Mucosa of stomach (tissue), 1 donor: ENCODE data around the gene PLPP4.

ENCODE experiments used
- H3K27me3 ChIP-seq: one replicate; pipeline ENCODE4 v1.7.0; 2013; ENCODE audit warnings: mild to moderate bottlenecking, low read length; ENCODE audit not compliant: control insufficient read depth, insufficient read depth
- H3K36me3 ChIP-seq: one replicate; pipeline ENCODE4 v1.7.0; 2013; ENCODE audit warnings: low read length; ENCODE audit not compliant: control insufficient read depth, insufficient read depth
- H3K4me1 ChIP-seq: one replicate; pipeline ENCODE4 v1.7.0; 2013; ENCODE audit warnings: mild to moderate bottlenecking, low read length; ENCODE audit not compliant: control insufficient read depth, insufficient read depth
- H3K4me3 ChIP-seq: one replicate; pipeline ENCODE4 v1.7.0; 2013; ENCODE audit warnings: low read length
- H3K9ac ChIP-seq: one replicate; pipeline ENCODE4 v1.7.0; 2013; ENCODE audit warnings: mild to moderate bottlenecking, low read length, moderate library complexity
- H3K9me3 ChIP-seq: one replicate; pipeline ENCODE4 v1.7.0; 2013; ENCODE audit warnings: mild to moderate bottlenecking, low read length, moderate library complexity; ENCODE audit not compliant: control insufficient read depth
- donor health status: Pancreatic carcinoma.

PLPP4 gene

DNA sequence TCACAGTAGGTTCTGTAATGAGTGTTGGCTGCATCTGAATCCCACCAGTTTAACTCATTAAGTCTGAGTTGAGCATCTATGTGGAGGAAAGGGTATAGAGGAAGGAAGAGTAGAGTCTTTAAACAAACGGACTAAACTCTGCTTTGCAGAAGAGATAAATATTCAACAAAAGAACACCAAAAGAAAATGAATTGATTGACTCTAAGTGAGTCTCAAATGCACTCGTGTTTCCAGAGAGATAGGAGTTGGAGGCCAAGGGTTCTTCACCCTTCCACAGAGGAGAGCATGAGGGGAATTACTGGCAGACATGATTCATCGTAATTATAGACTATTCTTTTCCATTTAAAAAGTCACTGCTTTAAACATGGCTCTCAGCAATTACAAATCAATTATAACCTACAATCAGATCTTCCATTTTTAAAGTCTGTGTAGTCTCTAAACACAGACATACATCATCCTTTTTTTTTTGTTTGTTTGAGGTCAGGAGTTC, 56.3 kb downstream of the PLPP4 start:
- no peaks in the 10 kb centered on the region for H3K9me3 ChIP-seq
- H3K4me1 ChIP-seq, result no peaks in the 10 kb centered on the region
- H3K27me3 ChIP-seq, result no peaks in the 10 kb centered on the region
- no peak overlapping the region for H3K9ac ChIP-seq
- H3K36me3 ChIP-seq, result no peaks in the 10 kb centered on the region
- no peak overlapping the region for H3K4me3 ChIP-seq

DNA sequence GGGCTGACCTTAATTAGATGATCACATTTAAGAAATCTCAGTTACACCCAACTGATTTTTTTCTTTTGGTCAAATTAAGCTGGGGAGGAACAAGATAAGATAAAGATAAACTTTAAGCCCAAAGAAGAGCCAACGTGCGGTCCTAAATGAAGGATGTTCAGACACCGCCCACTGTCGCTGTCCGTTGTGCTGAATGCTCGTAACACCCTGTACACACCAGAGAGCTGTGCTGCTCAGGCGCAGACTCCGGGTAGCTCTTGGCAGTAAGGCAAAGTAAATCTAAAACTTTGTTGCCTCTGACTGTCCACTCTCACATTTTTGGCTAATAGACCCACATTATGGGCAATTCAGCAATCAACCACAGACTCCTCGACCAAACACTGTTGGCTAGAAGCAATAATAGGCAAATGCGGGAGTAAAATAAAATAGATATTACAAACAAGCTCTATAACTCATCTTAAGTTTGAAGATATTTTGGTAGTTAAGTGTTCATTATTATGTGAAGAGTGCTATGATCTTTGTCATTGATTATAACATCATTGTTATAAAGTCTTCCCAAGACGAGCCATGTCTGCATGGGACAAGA, 57.1 kb downstream of the PLPP4 start:
- Histone ChIP-seq H3K36me3 (no peaks in the 10 kb centered on the region), H3K4me1 (no peaks in the 10 kb centered on the region), H3K9me3 (no peaks in the 10 kb centered on the region), H3K9ac (no peak overlapping the region), H3K27me3 (no peaks in the 10 kb centered on the region), H3K4me3 (no peak overlapping the region)

DNA sequence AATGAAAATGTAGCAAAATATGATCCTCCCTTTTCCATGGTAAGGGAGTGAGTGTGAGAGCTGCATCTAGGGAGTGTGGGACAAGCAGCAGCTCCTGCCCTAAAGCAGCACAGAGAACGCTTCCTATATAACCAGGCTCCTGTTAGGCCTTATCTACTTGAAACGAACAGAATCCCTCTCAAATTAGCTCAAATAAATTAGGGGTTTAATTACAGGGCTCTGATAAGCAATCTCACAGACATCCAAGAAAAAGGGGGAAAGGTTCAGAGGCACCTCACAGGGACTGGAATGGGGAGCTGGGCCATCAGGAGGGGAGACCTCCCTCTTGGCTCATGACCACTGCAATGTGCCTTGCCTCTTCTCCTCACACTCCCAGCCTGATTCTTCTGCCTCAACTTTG, 57.9 kb downstream of the PLPP4 start:
- Histone ChIP-seq H3K4me3 (no peak overlapping the region), H3K9me3 (no peaks in the 10 kb centered on the region), H3K4me1 (no peaks in the 10 kb centered on the region), H3K9ac (no peak overlapping the region), H3K36me3 (no peaks in the 10 kb centered on the region), H3K27me3 (no peaks in the 10 kb centered on the region)

DNA sequence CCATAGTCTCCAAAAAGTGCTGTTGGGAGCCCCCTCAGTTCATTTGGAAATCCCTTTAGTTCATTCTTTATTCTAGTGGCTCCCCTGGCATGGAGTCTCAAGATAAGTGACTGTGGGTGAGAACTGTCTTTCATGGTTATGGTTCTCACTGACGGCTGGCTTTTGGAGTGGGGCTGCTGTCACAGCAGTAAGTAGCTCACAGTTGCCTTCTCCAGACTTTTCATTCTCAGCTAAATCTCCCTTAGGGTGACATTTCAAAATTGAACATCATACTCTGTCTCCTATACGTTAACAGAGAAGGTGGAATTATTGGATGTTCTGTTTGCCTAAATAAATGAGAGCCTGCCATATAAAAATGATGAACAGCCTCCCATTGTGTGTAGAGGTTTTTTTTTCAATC, 58.7 kb downstream of the PLPP4 start:
- Histone ChIP-seq H3K9me3 (no peaks in the 10 kb centered on the region), H3K36me3 (no peaks in the 10 kb centered on the region), H3K4me1 (no peaks in the 10 kb centered on the region), H3K9ac (no peak overlapping the region), H3K4me3 (no peak overlapping the region), H3K27me3 (no peaks in the 10 kb centered on the region)

DNA sequence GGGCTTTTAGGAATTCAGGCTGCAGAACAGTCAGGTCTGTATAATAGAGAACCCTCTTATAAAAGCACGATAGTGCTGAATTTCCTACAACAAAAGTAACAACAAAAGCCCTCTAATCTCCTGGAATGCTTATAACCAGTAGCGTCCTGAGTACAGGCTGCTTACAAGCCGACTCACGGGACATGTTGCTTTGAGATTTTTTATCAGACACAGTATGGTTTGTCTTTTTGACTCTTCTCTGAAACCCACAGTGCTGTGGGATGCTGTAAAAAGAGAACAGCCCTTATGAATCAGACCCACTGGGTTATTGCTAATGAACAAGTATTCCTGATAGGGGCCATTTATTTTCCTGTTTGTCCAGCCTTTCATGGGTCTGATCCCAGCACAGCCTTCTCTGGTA, 59.4 kb downstream of the PLPP4 start:
- Histone ChIP-seq H3K4me3 (no peak overlapping the region), H3K9ac (no peak overlapping the region), H3K27me3 (no peaks in the 10 kb centered on the region), H3K4me1 (no peaks in the 10 kb centered on the region), H3K9me3 (no peaks in the 10 kb centered on the region), H3K36me3 (no peaks in the 10 kb centered on the region)

DNA sequence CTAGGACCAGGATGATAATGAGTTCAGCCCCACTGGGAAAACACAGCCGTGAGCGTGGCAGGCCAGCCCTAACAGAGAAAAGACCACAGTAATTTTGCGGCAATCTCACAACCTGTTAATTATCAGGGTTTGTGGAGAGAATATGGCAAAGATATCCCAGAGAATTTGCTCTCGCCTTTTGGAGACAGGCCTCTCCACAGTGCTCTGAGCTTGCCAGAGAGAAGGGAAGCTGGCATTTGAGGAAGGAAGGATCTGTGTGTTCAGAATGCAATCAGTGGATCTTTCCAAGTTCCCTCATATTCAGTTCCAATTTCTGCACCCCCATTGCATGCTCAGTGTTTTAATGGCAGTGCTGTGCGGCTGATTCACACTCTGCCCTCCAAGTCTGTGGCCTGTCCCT, 60.2 kb downstream of the PLPP4 start:
- Histone ChIP-seq H3K4me3 (no peak overlapping the region), H3K9ac (no peak overlapping the region), H3K4me1 (no peaks in the 10 kb centered on the region), H3K9me3 (no peaks in the 10 kb centered on the region), H3K27me3 (no peaks in the 10 kb centered on the region), H3K36me3 (no peaks in the 10 kb centered on the region)

DNA sequence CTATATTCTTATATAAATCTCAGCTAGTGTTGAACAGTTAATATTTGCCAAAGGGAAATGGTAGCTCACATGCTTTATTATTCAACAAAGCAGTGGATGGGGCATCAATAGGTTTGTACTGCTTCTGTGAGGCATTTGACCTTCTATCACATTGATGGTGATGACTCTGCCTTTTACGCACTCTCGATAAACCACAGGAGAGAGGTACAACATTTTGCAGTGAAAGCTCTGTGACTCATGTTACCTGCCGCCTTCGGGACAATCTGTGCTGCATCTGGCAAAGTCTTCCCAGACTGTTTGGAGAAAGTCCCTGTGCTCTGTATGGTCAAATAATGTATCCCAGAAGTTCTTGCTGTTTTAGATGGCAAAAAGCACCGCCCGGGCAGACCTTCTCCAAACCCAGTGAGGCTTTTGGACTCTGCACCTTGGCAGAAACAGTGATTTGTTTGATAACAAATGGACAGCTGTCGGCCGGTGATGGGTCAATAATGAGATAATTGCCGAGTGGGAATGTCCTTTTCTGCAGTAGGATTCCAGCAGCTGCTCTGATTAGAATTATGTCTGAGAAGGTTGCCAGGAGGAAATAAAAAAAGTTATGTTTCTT, 61.0 kb downstream of the PLPP4 start:
- no peak overlapping the region for H3K9ac ChIP-seq
- H3K4me1 ChIP-seq, result no peaks in the 10 kb centered on the region
- no peaks in the 10 kb centered on the region for H3K36me3 ChIP-seq
- H3K4me3 ChIP-seq, result no peak overlapping the region
- H3K9me3 ChIP-seq, result no peaks in the 10 kb centered on the region
- H3K27me3 ChIP-seq, result no peaks in the 10 kb centered on the region

DNA sequence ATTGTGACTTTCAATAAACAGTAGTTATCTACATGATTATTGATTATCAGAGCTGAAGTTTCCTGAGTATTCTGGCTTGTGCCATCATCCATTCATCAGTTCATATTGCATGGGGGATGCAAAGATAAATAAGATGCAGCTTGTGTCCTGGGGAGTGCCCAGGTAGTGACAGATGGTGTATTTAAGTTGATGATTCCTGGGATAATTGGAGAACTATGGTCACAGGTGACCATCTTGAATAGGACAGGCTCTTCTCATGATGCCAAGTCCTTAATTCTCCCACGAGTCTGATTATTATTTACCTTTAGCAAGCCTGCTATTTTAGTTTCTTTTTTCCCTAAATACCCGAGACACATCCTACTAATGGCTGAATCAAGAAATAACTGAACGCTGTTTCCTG, 64.9 kb downstream of the PLPP4 start:
- Histone ChIP-seq H3K9ac (no peak overlapping the region), H3K4me3 (no peak overlapping the region), H3K36me3 (no peaks in the 10 kb centered on the region), H3K9me3 (no peaks in the 10 kb centered on the region), H3K4me1 (no peaks in the 10 kb centered on the region), H3K27me3 (no peaks in the 10 kb centered on the region)

DNA sequence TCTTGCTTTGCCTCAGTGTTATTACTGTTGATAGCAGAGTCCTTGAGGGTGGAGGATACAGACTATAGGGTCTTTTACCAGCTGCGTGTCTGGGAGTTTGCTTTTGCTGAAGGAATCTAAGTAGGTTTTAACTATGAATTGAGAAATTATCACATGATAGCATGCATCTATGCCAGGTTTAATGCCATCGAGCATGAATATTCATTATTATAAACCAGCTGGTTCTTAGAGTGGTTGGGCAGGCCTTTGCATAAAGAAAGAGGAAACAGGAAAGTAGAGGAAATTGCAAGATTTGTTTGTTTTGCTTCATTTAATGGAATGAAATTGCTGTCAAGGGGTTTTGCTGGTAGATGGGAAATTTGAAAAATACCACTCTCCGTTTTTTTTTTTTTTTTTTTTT, 70.7 kb downstream of the PLPP4 start:
- Histone ChIP-seq H3K27me3 (no peaks in the 10 kb centered on the region), H3K4me3 (no peak overlapping the region), H3K9me3 (no peaks in the 10 kb centered on the region), H3K9ac (no peak overlapping the region), H3K36me3 (no peaks in the 10 kb centered on the region), H3K4me1 (no peaks in the 10 kb centered on the region)

DNA sequence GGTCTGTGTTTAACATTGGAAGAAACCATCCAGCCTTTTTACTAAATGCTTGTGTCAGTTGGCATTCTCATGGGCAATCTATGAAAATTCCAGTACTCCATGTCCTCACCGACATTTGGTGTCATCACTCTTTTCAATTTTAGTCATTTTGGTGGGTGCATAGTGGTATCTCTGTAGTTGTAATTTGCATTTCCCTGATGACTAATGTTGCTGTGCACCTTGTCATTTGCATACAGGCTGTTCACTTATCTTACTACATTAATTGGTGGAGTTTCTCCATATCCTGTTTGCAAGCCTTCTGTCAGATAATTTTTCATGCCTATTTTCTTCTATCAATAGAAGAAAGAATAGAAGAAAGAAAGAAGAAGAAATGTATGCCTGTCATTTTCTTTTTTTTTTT, 73.7 kb downstream of the PLPP4 start:
- Histone ChIP-seq H3K9ac (no peak overlapping the region), H3K4me3 (no peak overlapping the region), H3K27me3 (no peaks in the 10 kb centered on the region), H3K36me3 (no peaks in the 10 kb centered on the region), H3K4me1 (no peaks in the 10 kb centered on the region), H3K9me3 (no peaks in the 10 kb centered on the region)

DNA sequence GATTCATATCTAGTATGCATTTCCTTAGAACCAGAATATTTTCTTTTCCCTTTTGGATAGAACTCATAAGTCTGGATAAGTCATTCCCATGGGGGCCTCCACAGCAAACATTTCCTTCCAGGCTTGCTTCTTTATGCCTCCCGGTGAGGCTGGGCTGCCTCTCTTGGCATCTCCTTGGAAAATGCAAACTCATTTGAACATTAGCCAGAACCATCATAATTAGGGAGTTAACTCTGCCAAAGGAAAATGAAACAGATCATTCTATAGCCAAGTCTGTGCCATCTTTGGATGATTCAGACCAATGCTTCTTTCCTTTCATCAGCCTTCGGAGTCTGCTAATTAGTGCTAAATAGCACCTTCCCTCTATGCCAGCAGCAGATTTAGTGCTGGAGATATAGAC, 81.1 kb downstream of the PLPP4 start:
- Histone ChIP-seq H3K36me3 (no peaks in the 10 kb centered on the region), H3K9ac (no peak overlapping the region), H3K9me3 (no peaks in the 10 kb centered on the region), H3K4me1 (no peaks in the 10 kb centered on the region), H3K27me3 (no peaks in the 10 kb centered on the region), H3K4me3 (no peak overlapping the region)

DNA sequence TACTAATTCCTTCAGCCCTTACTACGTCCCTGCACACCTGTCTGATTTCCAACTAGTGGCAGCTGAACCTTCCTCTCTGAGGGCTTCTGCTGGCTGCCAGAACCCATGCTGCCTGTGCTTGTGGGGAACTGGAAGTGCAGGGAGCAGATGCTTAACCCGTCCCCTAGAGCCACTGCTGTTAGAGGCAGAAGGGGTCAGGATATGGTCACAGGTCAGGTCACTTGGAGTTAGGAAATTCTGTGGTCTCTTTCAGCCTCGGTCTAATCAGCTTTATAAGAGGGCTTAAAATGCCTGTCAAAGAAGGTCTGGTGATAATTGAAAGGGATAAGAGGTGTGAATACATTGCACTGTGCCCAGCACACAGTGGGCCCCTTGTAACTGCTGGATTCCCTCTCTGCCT, 82.0 kb downstream of the PLPP4 start:
- Histone ChIP-seq H3K4me1 (no peaks in the 10 kb centered on the region), H3K27me3 (no peaks in the 10 kb centered on the region), H3K4me3 (no peak overlapping the region), H3K9ac (no peak overlapping the region), H3K36me3 (no peaks in the 10 kb centered on the region), H3K9me3 (no peaks in the 10 kb centered on the region)

DNA sequence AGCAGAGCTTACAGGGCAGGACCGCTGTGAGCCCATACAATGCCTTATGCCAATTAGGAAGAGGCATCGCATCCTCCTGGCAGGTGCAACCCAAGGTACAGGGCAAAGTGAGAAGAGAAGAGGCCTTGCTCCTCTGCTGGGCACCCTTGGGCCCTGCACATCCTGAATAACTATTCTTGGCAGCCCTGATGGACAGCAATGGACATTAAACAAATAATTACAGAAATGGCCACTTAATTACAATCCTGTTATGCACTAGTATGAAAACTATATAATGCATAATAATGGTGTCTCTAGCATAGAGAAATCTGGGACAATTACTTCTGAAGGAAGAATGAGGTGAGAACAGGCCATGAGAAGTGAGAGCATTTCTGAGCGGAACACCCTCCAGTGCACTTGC, 83.5 kb downstream of the PLPP4 start:
- no peak overlapping the region for H3K4me3 ChIP-seq
- H3K36me3 ChIP-seq, result no peaks in the 10 kb centered on the region
- H3K27me3 ChIP-seq, result no peaks in the 10 kb centered on the region
- no peaks in the 10 kb centered on the region for H3K9me3 ChIP-seq
- H3K4me1 ChIP-seq, result no peaks in the 10 kb centered on the region
- no peak overlapping the region for H3K9ac ChIP-seq
